HG03521 (cell line): ENCODE data around the gene TP73.

Experiments used
- ATAC-seq: cut with Tn5 transposase; IDR thresholded peaks from one replicate; pipeline ENCODE4 v1.9.1; 2021; ENCODE audit warnings: mild to moderate bottlenecking, moderate library complexity; ENCODE audit not compliant: unreplicated experiment

TP73 gene

GRCh38 chr1:3703786-3704371 lies 51.6 kb downstream of the TP73 start:
- no peak for ATAC-seq

DNA sequence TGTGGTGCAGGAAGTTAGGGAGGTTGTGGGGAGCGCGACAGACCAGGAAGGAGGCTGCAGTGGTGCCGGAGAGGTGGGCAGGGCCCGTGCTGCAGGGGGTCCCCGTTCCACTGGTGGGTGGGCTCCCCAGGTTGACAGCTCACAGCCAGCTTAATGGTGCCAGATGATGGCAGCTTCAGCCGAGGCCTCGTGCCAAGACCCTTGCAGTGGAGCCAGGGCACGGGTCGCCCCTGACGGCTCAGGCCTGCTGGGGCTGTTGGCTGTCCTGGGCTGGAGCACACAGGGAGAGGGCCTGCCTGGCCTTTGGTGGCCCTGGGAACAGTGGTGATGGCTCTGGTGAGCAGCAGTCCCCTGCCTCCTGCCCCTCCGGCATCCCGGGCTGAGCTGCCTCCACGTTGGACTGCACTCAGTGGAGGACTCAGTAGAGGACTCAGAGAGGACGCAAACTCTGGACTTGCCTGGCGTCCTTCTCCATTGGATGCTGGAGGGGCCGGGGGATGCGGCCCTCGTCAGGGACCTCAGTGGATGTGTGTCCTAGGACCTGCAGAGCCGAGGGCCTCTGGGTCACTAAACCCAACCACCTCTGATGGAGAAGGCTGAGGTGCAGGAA lies 53.1 kb downstream of the TP73 start:
- no peak for ATAC-seq

DNA sequence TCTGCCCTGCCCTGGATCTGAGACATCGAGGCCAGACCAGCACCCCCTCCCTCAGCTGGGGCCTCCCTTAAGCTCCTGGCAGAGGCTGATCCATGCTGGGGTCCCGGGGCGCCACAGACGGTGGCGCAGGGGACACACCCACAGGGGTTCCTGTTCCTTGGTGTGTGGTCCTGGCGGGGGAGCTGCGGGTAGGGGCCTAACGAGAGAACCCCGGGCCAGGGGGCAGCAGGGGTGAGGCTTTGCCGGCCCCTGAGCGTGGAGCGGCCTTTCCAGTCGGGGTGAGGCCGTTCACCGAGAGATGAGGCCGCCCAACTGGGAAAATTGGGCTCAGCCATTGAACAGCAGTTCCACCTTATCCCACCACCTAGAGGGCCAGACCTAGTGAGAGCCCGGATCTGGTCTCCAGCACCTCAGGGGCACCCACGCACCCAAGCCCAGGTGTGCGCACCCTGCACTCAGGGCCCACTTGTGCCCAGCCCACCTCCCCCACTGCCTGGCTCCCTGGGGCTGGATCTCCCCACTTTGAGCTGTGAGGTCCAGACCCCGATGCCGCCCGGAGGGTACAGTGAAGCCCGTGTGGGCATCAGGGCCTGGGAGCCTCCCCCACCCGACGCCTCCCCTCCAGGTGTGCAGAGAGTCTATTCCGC lies 54.5 kb downstream of the TP73 start:
- no peak for ATAC-seq

- ATAC-seq: no peak
Observed at GRCh38 chr1:3707298-3707938, 55.1 kb downstream of the TP73 start.

- no peak for ATAC-seq
Observed at GRCh38 chr1:3707939-3708328, 55.6 kb downstream of the TP73 start.

DNA sequence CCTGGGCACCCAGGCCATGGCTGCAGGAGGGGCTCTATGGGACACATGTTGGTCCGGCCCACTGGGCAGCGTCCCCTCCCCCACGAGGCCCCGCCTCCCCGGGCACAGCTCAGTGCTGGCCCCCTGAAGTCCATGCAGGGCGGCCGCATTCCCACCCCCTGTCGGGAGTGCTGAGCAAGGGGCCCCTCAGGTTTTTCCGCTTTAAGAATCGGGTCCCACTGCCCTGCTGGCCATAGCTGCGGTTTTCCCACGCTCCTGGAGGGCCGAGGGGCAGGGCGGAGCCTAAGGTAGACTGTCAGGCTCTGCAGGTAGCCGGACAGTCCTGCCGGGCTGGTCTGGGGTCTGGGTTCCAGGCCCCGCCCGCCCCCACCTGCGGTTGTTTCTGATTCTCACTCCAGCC lies 56.5 kb downstream of the TP73 start:
- no peak for ATAC-seq

DNA sequence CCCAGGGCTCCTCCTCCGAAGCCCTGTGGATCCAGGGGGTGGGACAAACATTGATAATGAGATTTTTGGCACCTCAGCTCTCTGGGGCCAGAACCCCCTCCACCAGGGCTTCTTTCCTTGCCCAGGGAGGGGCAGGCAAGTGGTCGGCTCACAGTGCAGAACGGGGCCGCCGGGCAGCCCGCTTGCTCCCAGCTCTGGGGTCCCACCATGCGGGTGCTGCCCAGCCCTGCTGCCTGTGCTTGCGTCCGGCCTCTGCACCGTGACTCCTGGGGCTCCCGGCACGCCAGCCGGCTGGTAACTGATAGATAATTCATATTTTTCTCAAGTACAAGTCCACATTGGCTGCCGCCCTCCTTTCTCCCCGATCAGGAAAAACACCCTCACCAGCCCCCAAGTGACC lies 57.9 kb downstream of the TP73 start:
- no peak for ATAC-seq

DNA sequence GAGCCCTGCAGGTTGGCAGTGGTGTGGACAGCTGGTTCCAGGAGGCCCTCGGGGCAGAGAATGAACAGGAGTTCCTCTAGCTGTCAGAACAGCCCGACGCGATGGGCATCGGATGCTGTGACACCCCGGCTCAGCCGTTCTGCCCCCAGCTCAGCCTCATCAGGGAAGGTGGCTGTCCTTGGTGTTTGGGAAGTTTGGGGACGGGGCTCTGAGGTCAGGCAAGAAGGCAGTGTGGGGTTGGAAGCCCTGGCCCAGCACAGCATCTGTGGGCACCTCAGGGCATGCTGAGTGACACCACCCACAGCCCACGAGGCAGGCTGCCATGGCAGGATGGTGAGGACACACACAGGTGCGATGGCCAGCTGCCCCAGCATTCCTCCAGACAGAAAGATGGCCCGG lies 59.1 kb downstream of the TP73 start:
- ATAC-seq: no peak

- ATAC-seq: no peak
Observed at GRCh38 chr1:3711780-3712451, 59.6 kb downstream of the TP73 start.

- ATAC-seq: no peak
Observed at GRCh38 chr1:3712573-3713535, 60.5 kb downstream of the TP73 start.

- ATAC-seq: no peak
Observed at GRCh38 chr1:3713840-3714239, 61.5 kb downstream of the TP73 start.

GRCh38 chr1:3714284-3714741 lies 62.0 kb downstream of the TP73 start:
- no peak for ATAC-seq

GRCh38 chr1:3714814-3715213 lies 62.5 kb downstream of the TP73 start:
- ATAC-seq: no peak

- ATAC-seq: no peak
Observed at GRCh38 chr1:3716351-3716750, 64.0 kb downstream of the TP73 start.

DNA sequence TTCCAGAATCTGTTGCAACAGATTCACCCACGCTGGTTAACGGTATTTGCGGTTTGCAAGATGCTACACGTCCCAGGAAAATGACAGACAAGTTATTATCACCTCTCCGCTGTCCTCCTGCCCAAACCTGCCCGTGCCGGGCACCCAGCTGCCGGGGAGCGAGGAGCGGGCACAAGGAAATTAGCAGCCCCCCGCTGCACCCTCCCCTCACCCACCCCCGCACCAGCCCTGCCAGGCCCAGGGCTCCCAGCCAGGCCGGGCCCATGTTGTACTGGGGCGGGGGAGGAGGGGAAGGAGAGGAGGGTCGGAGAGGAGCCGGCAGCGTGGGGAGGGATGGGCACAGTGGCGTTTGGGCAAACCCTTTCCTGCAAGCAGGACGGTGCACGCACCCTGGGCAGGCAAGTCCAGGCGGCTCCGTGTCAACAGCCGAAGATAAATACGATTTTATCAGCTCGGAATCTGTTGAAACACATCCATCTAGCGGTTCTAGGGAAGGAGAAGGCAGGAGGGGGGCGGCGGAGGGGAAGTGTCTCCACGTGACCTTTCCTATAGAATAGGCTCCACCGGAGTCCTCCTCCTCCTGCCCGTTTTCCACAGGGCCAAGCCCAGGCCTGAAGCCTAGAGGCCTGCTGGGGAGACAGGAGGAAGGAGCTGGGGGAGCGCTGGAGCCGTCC lies 64.9 kb downstream of the TP73 start:
- ATAC-seq: no peak

- ATAC-seq: no peak
Observed at GRCh38 chr1:3717715-3718601, 65.6 kb downstream of the TP73 start.

GRCh38 chr1:3718764-3719163 lies 66.4 kb downstream of the TP73 start:
- ATAC-seq: no peak

- no peak for ATAC-seq
Observed at GRCh38 chr1:3721955-3722465, 69.7 kb downstream of the TP73 start.

DNA sequence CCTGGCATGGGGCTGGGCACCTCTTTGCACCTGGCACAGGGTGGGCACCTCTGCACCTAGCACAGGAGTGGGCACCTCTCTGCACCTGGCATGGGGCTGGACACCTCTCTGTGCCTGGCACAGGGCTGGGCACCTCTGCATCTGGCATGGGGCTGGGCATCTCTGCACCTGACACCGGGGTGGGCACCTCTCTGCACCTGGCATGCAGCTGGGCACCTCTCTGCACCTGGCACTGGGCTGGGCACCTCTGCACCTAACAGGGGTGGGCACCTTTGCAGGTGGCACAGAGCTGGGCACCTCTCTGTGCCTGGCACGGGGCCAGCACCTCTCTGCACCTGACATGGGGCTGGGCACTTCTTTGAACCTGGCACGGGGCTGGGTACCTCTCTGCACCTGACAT lies 70.5 kb downstream of the TP73 start:
- ATAC-seq: no peak
